DOHH2 (cell line): Measurements from ENCODE around the gene SV2C.

Experiments
- EZH2phosphoT487 ChIP-seq: fragments of 200-600 bp; sonication (generic); IDR thresholded peaks from 2 replicates; pipeline ENCODE4 v1.6.1; 2017; ENCODE audit warnings: borderline replicate concordance, mild to moderate bottlenecking, antibody characterized with exemption, low read length, moderate library complexity, mixed read lengths
- TF ChIP-seq, protein P1 (sequence below): fragments of 200-600 bp; sonication (generic); IDR thresholded peaks from one replicate; pipeline ENCODE4 v1.5.1; 2014; ENCODE audit warnings: antibody characterized with exemption, mild to moderate bottlenecking, low read depth, low read length; ENCODE audit not compliant: poor library complexity, severe bottlenecking

DNA sequence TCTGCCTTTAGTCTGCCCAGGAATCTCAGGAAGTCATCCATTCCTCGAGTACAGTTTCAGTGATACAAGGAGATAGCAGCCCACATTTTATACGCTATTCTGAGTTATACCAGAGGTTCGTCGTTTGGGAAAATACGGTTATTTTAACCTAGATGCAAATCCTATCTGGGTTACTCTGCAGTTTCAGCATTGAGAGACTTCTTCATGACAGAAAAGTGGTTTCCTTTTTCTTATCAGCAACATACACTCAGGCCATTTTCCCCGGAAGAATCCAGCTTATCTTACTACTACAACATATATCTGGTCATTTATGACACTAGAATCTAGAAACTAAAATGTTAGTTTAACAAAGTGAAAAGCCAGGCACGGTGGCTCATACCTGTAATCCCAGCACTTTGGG lies 236.5 kb downstream of the SV2C start:
- TF ChIP-seq, protein P1, sequence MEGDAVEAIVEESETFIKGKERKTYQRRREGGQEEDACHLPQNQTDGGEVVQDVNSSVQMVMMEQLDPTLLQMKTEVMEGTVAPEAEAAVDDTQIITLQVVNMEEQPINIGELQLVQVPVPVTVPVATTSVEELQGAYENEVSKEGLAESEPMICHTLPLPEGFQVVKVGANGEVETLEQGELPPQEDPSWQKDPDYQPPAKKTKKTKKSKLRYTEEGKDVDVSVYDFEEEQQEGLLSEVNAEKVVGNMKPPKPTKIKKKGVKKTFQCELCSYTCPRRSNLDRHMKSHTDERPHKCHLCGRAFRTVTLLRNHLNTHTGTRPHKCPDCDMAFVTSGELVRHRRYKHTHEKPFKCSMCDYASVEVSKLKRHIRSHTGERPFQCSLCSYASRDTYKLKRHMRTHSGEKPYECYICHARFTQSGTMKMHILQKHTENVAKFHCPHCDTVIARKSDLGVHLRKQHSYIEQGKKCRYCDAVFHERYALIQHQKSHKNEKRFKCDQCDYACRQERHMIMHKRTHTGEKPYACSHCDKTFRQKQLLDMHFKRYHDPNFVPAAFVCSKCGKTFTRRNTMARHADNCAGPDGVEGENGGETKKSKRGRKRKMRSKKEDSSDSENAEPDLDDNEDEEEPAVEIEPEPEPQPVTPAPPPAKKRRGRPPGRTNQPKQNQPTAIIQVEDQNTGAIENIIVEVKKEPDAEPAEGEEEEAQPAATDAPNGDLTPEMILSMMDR, result no peak
- no peak for TF ChIP-seq EZH2phosphoT487
